ENCODE results near the gene CADM3.
A peak's percentile ranks its signal among the peaks of the same experiment; 100 is the strongest.

CADM3 gene

DNA sequence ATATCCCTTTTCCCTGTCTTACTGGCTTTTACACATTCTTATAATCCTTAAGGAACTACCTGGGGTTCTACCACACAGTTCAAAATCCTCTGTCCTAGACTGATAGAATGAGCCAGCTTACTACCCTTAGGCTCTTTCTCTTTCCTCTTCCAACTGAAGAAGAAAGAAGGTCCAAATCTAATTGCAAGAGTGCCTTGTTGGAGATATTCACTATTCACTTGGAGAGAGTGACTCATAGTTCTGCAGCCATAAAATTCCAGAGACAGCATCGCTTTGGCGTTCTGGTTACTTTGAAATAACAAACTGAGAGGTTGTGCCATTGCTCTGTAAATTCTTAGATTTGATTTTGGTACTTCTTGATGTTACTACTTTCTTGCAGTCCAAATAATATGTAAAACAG, 4.2 kb downstream of the CADM3 start:
- DNase-seq, result no peak

DNA sequence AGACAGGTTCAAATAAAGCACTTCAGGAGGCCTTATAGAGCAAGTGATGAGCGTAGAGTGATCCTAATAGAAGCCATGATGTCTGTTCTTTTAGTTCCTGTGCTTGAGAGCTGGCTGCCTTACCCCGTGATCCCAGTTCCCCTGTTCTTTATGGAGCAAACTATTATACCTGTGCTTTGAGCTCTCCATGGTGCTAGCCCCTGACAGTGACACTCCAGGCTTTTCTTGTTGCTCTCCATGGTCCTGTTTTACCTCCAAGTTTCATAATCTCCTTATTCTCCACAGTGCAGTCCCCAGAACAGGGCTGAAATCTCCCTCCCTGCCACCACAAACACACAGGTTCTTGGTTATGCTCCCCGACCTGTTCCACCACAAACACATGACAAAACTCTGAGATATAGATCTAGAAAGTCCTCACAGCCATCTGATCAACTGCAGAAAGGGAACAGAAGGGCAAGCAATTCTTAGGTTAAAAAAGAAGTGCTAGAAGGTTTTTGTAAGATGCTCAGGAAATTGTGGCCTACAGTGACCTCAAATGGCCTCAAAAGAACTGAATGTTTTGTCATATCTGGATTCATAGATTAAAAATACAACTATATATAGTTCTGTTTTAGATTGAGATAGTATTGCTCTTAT, 6.0 kb downstream of the CADM3 start:
- peak; percentile 32 for DNase-seq

DNA sequence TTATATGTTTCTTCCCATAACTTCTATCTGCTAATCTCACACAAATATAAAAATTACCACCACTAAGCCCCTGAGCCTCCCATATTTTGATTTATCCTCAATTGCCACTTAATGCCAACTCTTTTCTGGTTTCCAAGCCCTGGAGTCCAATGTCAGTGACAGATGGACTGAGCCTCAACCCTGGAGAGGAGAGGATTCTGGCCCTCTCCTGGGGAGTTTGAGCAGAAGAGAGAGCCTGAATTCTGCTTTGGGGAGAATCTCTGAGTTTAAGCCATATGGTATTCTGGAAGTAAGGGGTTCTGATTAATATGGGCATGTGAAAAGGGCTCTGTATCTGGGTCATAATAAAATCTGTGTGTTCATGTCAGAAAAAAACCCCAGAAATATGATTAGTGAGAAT, 8.5 kb downstream of the CADM3 start:
- DNase-seq, result no peak

DNA sequence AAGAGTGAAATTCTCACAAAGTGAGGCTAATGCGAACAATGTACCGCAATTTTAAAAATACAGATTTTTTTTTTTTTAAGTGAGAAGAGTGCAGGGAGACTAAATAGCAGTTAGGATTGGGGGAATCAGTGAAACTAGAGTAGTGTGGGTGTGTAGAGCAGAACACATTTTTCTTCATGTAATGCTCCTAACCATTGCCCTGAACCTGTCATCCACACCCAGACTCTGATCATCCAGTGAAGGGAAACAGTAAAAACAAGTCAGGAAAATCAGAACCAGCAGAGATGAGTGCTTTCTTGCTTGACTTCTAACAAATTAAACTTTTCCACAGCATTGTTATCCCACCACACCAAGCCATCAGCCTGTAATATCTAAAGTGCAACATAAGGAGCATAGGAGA, 9.1 kb downstream of the CADM3 start:
- no peak for DNase-seq

DNA sequence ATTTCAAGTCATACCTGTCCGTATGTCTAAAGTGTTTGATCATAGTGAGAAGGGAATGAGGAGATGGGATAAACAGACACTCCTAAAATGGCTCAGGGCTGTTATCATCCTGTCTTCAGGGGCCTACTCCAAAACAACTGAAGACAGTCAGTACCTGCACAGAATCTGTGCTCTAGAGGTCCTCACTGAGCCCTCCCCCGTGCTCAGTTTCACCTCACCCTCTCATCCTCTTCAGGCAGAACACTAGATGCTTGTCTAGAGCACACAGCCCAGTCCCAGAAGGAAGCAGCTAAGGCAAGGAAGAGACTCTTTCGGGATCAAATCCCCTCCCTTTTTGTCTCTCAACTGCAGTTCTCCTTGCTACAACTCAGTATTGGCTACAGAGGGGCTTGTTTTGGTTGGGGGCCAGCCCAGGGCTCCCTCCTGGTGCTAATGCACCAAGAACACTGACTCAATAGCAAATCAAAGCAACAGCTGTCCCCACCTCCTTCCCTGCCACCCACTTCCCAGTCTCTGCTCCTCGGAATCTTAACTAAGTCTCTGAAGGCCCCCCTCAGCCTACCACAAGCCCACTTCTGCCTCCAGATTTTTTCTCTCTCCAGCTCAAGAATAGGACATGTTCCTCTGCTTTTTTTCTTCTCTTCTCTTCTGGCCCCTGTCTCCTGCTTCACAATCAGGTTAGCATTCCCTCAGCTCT, 10.1 kb downstream of the CADM3 start:
- DNase-seq, result no peak

DNA sequence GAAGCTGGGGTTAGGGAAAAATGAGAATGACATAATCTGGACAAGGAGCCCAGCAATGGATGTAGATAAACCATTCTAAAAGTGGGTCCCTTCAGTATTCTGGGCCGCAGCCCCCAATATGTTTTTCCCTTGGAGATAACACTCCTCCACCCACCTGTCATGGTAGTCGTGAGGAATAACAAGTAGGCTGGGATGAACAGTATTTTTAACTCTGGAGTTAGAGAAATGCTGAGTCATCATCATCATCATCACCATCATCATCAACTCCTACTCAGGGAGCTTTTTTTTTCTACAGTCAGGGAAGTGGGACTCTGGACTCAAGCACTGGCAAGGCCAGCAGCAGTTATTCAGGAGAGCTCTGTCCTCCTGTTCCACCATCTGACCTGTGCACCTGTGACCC, 12.8 kb downstream of the CADM3 start:
- no peak for DNase-seq

DNA sequence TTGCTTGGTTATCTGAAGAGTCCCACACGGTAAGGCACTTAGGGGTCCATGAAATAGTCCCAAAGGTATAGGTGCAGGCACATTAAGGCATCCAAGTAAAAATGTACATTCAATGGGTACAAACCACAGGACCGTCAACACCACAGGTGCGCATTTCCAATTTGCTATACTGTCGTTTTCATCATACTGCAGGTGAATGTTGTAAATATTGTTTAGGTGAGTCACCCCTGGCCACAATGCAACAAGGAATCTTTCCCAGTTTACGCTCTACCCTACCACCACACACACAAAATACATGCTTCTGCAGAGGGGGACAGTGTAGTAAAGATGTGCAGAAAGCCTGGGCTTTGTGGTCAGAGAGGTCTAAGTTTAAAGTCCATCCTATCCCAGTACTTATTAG, 13.7 kb downstream of the CADM3 start:
- no peak for DNase-seq

DNA sequence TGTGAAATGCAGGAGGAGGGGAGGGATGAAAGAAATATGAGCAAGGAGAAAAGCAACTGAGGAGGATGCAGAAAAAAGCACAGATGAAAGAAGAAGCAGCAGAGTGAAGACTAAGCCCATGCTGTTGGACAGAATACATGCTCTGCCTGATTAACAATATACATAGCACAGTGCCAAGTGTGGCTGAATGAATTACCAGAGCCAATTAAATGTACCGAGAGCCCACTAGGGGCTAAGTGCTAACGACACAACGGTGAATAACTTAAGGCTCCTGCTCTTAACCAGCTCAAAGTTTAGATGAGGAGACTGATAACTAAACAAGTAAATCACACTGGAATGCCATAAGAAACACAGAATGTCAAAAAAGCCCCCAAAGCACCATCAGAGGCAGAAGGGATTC, 15.6 kb downstream of the CADM3 start:
- DNase-seq, result no peak

DNA sequence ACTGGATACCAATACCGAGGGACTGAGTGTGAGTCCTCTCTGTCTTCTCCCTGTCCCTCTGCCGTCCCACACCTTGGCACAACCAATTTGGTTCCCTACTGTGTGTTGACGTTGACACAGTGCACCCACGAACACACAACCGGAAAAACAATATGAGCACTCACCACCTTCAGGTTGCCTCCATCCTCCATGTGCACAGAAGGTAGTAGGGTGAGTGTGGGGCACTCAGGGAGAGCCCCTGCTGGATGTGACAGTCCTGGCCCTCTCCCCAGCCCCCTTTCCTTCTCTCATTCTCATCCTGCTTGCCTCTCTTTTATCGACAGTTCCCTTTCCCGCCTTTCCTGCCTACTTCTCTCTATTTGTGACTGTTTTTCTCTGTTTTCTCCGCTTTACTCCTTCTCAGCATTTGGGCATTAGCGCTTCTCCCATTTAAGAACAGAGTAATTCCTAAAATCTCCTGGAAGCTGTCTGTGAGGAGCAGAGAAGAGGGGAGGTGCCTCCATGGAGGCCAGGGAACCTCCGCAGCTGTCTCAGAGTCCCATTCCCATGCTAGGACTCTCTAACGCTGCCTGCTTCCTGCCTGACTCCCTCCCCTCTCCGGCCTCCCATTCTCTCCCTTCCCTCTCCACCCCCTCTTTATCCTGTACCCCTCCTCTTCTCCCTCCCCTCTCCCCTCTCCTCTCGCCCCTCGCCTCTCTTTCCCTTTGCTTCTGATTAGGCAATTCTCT, 16.4 kb downstream of the CADM3 start:
- DNase-seq, result no peak

DNA sequence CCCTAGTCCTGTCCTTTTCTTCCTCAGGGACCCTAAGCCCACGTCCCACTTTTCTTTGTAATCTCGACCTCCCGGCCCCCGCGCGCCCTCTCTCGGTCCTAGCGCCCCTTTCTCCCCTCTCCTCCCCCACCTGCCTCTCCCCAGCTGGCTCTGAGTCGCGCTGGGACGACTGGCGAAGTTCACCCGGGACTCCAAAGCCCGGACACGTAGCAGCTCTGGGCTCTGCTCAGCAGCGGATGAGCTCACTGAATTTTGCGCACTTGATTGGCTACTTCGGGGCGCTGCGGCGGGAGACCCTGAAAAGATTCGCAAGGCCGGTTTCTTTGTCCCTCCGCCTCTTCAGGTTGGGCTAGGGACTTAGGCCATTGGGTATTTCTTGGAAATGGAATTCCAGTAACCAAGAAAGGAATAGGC, 17.0 kb downstream of the CADM3 start:
- DNase-seq, result no peak

DNA sequence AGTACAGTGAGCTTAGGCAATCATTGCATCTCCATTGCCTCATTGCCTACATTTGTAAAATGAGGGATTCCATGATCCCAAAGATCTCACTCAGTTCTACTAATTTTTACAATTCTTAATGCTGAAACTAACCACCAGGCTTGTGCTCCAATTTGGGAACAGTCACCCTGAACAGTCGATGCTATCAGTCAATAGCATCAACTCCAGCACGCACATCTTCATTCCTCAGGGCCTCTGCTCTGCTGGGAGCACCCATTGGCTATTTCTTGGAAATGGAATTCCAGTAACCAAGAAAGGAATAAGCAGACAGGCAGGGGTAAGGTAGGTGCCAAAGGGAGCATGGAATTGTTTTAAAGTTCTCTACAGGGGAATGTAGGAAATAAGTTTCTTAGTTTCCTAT, 19.0 kb downstream of the CADM3 start:
- DNase-seq, result no peak

DNA sequence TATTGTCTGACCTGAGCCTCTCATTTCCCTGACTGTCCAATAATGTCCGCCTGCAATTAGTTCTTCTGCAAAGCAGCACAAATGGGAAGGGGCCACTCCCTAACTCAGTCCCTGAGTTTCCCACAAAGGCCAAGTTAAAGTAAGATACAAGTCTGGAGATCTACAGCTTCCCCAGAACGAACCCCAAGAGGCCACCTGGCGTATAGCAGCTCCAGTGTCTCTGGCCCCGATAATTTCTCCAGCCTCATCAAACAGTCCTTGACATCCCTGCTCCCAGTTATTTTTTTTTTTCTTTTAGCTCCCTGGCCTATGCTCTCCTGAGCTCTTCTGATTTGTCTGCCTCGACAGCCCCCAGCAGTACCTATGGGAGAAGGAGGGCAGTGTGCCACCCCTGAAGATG, 25.1 kb downstream of the CADM3 start:
- DNase-seq, result no peak

DNA sequence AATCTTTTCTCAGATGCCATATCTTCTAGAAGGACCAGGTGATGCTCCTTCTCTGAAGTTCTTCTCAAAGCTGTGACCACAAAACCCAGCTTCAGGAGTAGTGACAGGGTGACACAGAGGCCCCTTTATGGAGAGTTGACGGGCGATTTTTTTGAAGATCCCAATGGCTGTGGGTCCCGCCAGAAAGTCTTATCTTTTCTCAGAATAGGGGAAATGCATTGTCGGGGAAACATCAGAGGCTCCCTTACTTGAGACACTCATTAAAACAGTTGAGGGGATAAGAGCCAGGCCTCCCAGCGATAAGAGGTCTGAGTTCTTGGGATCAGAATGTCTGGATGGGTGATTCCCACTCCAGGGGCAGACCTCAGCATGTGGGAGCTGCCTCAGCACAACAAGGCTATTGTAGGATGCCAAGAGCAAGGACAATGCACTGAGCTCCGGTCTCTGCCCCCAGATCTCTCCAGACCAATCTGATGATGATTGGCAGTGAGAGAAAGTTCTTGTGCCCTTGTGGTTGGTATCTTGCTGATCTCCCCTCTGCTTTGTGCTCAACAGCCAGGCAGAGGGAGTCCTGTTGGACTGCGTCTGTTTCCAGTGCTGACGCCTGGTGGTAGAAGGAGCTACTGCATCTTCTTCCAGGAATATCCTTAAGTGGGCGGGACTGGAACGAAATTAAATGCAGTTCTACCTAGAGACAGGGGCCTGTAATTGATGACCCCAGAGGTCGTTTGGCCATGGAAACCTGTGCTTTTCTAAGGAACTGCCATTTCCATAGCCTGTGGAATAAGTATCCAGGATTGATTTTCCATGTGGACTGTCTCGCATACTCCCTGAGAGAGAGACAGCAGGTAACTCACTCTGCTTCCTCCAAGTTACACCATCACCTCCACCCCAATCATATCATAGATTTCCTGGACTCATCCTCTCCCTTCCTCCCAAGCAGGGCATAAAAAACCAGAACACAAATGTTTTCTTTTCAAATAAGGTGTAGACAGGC, 26.4 kb downstream of the CADM3 start:
- DNase-seq, result peak; percentile 22

DNA sequence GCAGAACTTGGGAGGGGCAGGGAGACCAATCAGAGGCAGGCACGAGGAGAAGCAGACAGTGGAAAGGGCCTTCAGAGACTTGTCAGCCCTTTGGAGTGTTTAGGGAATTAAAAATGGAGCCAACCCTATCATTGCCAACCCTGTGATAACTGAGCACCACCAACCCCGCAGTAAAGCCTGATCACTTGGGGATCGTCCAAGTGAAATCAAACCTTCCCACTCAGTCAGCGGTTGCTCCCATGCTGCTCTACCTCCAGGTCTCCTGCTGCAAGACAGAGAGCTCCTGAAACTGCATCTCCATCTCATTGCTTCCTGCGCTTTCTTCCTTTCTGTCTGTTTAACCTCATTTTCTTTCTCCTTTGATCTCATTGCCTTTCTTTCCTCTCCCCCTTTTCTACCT, 28.5 kb downstream of the CADM3 start:
- DNase-seq, result no peak

DNA sequence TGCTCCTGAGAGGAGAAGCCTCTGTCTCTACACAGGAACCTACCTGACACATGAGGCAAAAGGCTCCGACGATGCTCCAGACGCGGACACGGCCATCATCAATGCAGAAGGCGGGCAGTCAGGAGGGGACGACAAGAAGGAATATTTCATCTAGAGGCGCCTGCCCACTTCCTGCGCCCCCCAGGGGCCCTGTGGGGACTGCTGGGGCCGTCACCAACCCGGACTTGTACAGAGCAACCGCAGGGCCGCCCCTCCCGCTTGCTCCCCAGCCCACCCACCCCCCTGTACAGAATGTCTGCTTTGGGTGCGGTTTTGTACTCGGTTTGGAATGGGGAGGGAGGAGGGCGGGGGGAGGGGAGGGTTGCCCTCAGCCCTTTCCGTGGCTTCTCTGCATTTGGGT, 29.4 kb downstream of the CADM3 start:
- DNase-seq, result no peak

DNA sequence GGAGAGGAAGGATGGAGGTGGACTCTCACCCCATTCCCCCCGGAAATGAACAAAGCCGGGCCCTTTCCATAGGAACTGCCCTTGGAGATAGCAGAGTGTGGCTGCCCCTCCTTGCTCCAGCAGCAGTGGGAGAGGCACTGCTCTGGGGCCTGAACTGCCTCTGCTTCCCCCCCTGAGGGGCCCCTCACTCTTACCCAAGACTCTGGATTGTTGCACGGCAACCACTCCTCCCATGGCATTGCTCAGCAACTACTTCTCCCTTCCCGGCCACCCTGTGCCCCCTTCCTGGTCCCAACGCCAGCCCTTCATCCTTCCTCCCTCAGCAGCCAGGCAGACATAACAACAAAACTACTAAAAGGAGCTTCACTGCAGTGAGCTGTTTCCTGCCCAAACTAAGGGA, 30.2 kb downstream of the CADM3 start:
- no peak for DNase-seq

DNA sequence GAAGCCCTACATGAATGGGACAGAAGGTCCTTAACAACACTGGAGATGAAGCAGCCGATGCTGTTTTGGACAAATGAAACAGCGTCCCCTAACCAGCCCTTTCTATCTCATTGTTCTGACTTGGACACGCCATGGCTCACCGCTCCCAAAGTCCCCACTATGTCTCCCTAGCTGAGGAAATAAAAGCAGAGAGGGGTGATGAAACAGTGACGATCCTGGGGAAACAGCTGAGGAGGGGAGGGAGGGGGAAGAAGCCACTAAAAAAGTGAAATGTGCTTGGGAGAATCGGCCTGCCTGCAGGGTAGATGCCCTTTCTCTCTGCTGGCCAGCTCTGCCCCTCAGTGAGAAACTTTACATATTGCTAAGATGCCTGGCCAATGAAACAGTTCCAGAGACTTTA, 32.2 kb downstream of the CADM3 start:
- DNase-seq, result no peak

DNA sequence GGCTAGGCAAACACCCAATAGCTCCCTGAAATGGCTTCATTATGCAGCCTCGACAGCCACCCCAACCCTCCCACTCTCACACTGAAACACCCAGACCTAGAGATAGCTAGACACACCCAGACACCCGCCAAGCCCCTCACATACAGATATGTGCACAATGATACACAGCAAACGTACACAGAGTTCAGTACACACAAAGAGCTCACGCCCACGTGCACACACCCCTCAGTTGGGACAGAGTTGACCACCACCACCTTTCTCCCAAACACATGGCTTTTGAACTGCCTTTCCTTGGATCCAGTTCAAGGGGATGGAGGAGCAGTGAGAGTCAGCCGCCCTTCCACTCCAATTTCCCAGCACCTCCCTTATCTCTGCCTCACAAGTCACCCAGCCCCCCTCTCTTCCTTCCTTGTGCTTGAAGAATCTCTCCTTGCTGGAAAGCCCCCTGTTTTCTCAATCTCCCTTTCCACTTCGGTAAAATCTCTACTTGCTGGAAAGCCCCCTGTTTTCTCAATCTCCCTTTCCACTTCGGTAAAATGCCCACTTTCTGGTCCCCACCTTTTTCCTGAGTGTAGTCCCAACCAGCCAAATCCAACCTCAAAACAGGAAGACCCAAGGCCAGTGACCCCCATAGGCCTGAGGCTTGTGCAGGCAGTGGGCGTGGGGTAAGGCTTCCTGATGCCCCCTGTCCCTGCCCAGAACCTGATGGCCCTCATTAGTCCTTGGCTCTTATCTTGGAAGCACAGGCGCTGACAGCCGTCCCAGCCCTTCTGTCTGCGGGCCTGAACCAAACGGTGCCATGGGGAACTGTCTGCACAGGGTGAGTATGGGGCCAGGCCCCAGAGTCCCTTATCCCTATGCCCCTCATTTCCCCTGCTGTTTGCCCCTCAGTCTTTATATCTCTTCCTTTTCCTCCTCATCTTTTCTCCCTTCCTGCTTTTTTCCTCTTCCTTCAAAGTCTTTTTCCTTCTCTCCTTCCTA, 33.0 kb downstream of the CADM3 start, which contains the start of gene ACKR1:
TSS of gene ACKR1 (plus strand) at position 715 of the 981 bp plus-strand sequence. CDS start at position 800, 85 bp downstream.
- no peak for DNase-seq

DNA sequence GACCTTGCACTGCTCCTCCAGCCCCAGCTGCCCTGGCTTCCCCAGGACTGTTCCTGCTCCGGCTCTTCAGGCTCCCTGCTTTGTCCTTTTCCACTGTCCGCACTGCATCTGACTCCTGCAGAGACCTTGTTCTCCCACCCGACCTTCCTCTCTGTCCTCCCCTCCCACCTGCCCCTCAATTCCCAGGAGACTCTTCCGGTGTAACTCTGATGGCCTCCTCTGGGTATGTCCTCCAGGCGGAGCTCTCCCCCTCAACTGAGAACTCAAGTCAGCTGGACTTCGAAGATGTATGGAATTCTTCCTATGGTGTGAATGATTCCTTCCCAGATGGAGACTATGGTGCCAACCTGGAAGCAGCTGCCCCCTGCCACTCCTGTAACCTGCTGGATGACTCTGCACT, 33.8 kb downstream of the CADM3 start:
- DNase-seq, result no peak

DNA sequence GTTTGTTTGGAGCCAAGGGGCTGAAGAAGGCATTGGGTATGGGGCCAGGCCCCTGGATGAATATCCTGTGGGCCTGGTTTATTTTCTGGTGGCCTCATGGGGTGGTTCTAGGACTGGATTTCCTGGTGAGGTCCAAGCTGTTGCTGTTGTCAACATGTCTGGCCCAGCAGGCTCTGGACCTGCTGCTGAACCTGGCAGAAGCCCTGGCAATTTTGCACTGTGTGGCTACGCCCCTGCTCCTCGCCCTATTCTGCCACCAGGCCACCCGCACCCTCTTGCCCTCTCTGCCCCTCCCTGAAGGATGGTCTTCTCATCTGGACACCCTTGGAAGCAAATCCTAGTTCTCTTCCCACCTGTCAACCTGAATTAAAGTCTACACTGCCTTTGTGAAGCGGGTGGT, 34.7 kb downstream of the CADM3 start:
- no peak for DNase-seq

DNA sequence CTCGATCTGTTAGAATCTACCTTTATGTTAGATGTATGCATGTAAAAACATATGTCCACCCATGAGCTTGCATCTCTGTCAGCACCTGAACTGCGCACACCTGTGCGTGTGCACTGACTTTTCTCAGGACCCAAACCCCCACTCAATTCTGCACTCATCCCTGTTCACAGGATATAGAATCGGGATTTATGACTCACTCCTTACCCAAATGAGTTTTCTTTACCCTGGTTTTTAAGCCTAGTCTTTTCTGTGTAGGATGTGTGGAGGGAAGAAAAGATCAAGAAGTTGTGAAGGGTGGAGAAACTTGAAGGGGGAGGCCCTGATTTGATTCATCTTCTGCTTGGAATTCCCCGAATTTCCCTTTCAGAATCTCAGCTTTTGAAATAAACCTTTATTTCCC, 35.7 kb downstream of the CADM3 start:
- DNase-seq, result no peak

DNA sequence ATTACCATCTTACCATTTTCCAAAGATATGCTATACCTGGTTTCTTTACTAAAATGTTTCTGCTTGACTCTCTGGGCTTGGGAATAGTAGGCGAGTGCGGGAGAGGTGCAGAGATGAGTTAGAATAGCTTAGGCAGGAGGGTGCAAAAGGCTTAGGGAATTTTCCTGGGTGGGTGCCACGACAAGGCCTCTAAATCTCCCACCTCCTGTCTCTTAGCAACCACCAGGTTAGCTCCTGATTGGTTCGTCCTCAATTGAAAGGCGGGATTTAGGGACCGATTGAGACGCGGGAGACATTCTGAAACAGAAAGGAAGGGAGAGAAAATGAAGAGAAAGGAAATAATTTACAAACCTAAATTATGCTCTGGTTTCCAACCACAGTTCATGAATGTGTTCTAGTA, 36.4 kb downstream of the CADM3 start:
- no peak for DNase-seq
